Lower leg skin (tissue), 4 donors: ENCODE results near the gene CAMTA1. TPM values are rescaled to one million over a fixed set of nuclear protein-coding genes. Genes with fewer than 3 reads are reported as not detected.
A peak's percentile ranks its signal among the peaks of the same experiment; 100 is the strongest.

Experiments
- DNase-seq, 2 donors: peaks; one replicate each; pipeline ENCODE4 v3.0.0-alpha.2; 2019; ENCODE audit warnings: low spot score in 2 of 2
- H3K4me3 ChIP-seq: fragments of 200-600 bp; sonication (generic); 2 replicates; pipeline ENCODE4 v1.5.1; 2017; ENCODE audit warnings: mild to moderate bottlenecking, low read depth; ENCODE audit not compliant: poor library complexity, severe bottlenecking
- POLR2A ChIP-seq, 2 donors: fragments of 450-650 bp; IDR thresholded peaks; one replicate each; pipeline ENCODE4 v1.6.1; 2016 to 2017; ENCODE audit warnings: antibody characterized with exemption in 2 of 2, mild to moderate bottlenecking in 1 of 2, moderate library complexity in 1 of 2
- WGBS, 2 donors: methylation state at CpG; one replicate each; pipeline ENCODE4 v1.1.5; 2018; 5-methylcytosine and 5-hydroxymethylcytosine counted together
- intact Hi-C: fragments of 100-400 bp; cut with DNase I; formaldehyde crosslinking; loops from one replicate; pipeline ENCODE4 v1.15.0; 2023; ENCODE audit warnings: low total_unique reads
- total RNA-seq, 4 donors: library from RNA; depleted of rRNA; stranded (reverse); fragments of >200 nt; gene quantifications; one replicate each; pipeline ENCODE4 v1.1.0, GENCODE V29; 2016
- TF ChIP-seq, protein P1 (sequence below), 3 donors: fragments of 450-650 bp; IDR thresholded peaks; one replicate each; pipeline ENCODE4 v1.5.1; 2016; ENCODE audit warnings: antibody characterized with exemption in 3 of 3, mild to moderate bottlenecking in 3 of 3, moderate library complexity in 2 of 3

The CAMTA1 gene
- total RNA-seq, 4 donors from 2014 or later, result 24.4 to 52.3 (median 32.9) TPM

DNA sequence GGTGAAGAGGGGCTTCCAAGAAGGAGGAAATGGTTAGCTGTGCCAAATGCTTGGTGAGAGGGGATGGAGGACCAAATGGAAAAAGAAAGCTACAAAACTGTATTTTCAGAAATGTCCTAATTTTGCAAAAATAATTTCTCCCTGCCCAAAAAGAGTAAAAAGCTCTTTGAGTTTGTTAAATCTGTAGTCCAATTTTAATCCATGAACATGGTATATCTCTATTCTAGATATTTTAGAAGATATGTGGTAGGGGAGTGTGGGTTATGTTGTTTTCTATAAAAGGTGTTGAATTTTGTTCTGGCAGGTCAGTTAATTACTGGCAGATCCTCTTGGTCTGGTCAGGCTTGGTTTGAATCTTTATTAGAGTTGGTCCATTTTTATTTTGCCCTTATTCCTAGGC lies 511.7 kb downstream of the CAMTA1 start:
- intact Hi-C loops, result no loop called here
- no peak for TF ChIP-seq POLR2A (IDR thresholded peaks at IDR 0.05)
- TF ChIP-seq, protein P1, sequence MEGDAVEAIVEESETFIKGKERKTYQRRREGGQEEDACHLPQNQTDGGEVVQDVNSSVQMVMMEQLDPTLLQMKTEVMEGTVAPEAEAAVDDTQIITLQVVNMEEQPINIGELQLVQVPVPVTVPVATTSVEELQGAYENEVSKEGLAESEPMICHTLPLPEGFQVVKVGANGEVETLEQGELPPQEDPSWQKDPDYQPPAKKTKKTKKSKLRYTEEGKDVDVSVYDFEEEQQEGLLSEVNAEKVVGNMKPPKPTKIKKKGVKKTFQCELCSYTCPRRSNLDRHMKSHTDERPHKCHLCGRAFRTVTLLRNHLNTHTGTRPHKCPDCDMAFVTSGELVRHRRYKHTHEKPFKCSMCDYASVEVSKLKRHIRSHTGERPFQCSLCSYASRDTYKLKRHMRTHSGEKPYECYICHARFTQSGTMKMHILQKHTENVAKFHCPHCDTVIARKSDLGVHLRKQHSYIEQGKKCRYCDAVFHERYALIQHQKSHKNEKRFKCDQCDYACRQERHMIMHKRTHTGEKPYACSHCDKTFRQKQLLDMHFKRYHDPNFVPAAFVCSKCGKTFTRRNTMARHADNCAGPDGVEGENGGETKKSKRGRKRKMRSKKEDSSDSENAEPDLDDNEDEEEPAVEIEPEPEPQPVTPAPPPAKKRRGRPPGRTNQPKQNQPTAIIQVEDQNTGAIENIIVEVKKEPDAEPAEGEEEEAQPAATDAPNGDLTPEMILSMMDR (IDR thresholded peaks at IDR 0.05), result no peak
- DNase-seq, result no peak
- no peak overlapping the region for H3K4me3 ChIP-seq

DNA sequence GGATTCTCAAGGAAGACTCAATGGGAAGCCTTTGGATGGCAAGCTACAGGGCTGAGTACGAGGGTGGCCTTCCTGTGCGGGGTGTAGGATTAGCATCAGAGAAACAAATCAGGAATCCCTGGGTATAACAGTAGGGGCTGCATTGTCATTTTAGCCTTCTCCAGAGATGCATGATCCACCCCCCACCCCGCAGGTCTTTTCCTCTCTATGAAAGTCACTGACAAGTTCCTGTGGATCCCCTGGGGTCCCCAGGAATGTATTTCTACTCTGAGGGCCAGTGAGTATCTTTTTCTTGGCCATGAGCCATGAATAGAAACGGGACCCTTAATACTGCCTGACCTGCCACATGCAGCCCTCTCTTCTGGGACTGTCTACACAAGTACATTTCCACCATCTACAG lies 512.9 kb downstream of the CAMTA1 start:
- DNase-seq, result peak in 1 of 2 donors; percentile 29
- WGBS, 2 donors, result 53 to 70% methylated on average over 4 of the region's 4 CpGs
- H3K4me3 ChIP-seq, result no peak overlapping the region
- TF ChIP-seq POLR2A (IDR thresholded peaks at IDR 0.05), result no peak
- TF ChIP-seq, protein P1 (IDR thresholded peaks at IDR 0.05), result no peak
- intact Hi-C loops, result no loop called here

DNA sequence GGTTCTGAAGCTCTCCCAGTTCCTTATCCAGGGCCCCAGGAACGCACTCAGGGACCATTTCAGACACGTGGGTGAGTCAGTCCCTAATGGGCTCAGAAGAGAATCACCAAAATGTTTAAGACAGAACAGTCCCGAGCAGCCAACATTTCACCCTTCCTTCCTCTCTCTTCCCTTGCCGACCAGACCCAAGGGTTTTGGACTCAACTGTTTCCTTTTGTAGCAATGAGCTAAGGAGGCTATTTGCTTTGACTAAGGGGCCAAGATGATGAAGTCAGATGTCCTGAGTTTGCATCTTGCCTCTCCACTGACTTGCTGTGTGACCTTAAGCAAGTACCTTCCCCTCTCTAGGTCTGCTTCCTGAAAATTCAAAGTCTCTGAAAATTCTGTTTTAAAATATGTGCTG lies 513.5 kb downstream of the CAMTA1 start:
- intact Hi-C loops, result no loop called here
- TF ChIP-seq, protein P1 (IDR thresholded peaks at IDR 0.05), result no peak
- TF ChIP-seq POLR2A (IDR thresholded peaks at IDR 0.05), result no peak

DNA sequence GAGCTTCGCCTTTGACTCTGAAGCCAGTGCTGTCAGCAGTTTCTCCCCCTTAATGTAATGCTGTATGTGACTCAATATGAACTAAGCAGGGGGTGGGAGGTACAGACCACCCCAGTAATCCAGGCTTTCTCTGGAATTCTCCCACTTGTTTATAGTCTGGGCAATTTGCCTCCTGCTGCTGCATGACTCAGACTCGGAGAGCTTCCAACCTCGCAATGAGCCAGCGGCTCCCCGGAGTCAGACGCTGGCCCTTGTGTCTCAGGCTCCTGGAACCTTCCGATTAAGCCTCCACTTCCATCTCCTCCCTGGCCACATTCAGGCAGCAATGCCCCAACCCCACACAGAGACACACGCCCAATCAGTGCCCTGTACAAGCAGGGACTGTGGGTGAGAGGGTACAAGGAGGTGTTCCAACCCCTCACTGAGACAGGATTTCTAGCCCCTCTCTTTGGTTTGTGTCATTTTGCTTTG lies 514.1 kb downstream of the CAMTA1 start:
- intact Hi-C loops, result no loop called here
- no peak overlapping the region for H3K4me3 ChIP-seq
- WGBS, 2 donors, result 6 to 18% methylated on average over 8 of the region's 8 CpGs
- peak in 1 of 2 donors; percentile 74 for DNase-seq
- no peak for TF ChIP-seq POLR2A (IDR thresholded peaks at IDR 0.05)
- TF ChIP-seq, protein P1 (IDR thresholded peaks at IDR 0.05), result no peak

More for the DNA sequence above, 513.5 kb downstream of the CAMTA1 start:
- H3K4me3 ChIP-seq, result no peak overlapping the region
- 36 to 38% methylated on average over 4 of the region's 4 CpGs for WGBS, 2 donors
- peak in 1 of 2 donors; percentile 5 for DNase-seq

DNA sequence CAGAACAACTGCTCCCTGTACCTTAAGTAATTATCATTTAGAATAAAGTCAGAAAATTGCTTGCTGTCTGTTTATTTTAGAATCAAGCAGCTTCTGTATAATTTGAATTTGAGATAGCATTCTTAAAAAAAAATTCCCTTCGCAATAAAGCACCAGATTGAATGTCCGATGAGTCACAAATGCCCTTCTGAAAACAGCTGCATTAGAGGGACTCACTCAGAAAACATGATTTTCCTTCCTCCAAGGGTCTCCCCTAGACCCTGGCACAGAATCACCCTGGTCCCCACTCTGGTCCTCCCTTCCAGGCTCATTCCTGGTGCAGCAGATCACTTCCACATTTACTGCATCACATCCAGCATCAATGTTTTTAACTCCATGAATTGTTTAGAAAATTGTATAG lies 514.7 kb downstream of the CAMTA1 start:
- DNase-seq, result peak in 1 of 2 donors; percentile 31
- intact Hi-C loops, result no loop called here
- no peak overlapping the region for H3K4me3 ChIP-seq
- 60 to 70% methylated on average over 2 of the region's 2 CpGs for WGBS, 2 donors
- TF ChIP-seq, protein P1 (IDR thresholded peaks at IDR 0.05), result no peak
- no peak for TF ChIP-seq POLR2A (IDR thresholded peaks at IDR 0.05)
